HL-60 (cell line): Measurements from ENCODE around the gene UBE2D3.

Experiments
- DNase-seq, 2 experiments: peaks; one replicate each; pipeline ENCODE4 v3.0.0-alpha.2; 2010 to 2020; ENCODE audit warnings: low read depth in 1 of 2, low spot score in 1 of 2
- H3K27ac ChIP-seq: fragments of 250-450 bp; sonication (Bioruptor Pico); replicated peaks from 2 replicates; pipeline ENCODE4 v1.5.1; 2020; ENCODE audit warnings: mild to moderate bottlenecking, moderate library complexity
- H3K27me3 ChIP-seq: fragments of 250-450 bp; sonication (Bioruptor Pico); 2 replicates; pipeline ENCODE4 v1.5.1; 2021; ENCODE audit warnings: mild to moderate bottlenecking, moderate library complexity; ENCODE audit not compliant: insufficient read depth, poor library complexity, severe bottlenecking
- H3K4me3 ChIP-seq: replicated peaks from 2 replicates; pipeline ENCODE4 v1.5.1; 2011; ENCODE audit warnings: mild to moderate bottlenecking, control low read depth, low read length; ENCODE audit not compliant: insufficient read depth
- CTCF ChIP-seq: IDR thresholded peaks from one replicate; pipeline ENCODE4 v1.5.1; 2011; ENCODE audit warnings: low read length, control low read depth, inconsistent platforms; ENCODE audit not compliant: insufficient read depth
- GABPA ChIP-seq: IDR thresholded peaks from 2 replicates; pipeline ENCODE4 v1.6.1; 2012; ENCODE audit warnings: low read depth
- POLR2AphosphoS5 ChIP-seq: IDR thresholded peaks from 2 replicates; pipeline ENCODE4 v1.6.1; 2012; ENCODE audit warnings: low read depth
- SPI1 ChIP-seq: IDR thresholded peaks from 2 replicates; pipeline ENCODE4 v1.6.1; 2012; ENCODE audit warnings: low read depth, mild to moderate bottlenecking, borderline replicate concordance
- TF ChIP-seq, protein P1 (sequence below): IDR thresholded peaks from 2 replicates; pipeline ENCODE4 v1.6.1; 2012; ENCODE audit warnings: low read depth; ENCODE audit not compliant: insufficient replicate concordance

Gene UBE2D3

DNA sequence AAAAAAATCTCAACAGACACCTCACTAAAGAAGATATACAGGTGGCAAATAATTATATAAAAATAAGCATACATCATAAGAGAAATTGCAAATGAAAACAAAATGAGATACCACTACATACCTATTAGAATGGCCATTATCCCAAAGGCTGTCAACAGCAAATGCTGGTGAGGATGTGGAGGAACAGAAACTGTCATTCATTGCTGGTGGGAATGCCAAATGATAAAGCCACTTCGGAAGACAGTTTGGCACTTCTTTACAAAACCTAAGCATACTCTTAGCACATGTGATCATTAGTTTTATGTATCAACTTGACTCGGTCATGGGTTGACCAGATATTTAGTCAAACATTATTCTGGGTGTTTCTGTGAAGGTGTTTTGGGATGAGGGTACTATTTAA lies 53.1 kb downstream of the UBE2D3 start:
- DNase-seq: no peak
- TF ChIP-seq GABPA (no peak), CTCF (no peak), POLR2AphosphoS5 (no peak), SPI1 (no peak)
- TF ChIP-seq, protein P1, sequence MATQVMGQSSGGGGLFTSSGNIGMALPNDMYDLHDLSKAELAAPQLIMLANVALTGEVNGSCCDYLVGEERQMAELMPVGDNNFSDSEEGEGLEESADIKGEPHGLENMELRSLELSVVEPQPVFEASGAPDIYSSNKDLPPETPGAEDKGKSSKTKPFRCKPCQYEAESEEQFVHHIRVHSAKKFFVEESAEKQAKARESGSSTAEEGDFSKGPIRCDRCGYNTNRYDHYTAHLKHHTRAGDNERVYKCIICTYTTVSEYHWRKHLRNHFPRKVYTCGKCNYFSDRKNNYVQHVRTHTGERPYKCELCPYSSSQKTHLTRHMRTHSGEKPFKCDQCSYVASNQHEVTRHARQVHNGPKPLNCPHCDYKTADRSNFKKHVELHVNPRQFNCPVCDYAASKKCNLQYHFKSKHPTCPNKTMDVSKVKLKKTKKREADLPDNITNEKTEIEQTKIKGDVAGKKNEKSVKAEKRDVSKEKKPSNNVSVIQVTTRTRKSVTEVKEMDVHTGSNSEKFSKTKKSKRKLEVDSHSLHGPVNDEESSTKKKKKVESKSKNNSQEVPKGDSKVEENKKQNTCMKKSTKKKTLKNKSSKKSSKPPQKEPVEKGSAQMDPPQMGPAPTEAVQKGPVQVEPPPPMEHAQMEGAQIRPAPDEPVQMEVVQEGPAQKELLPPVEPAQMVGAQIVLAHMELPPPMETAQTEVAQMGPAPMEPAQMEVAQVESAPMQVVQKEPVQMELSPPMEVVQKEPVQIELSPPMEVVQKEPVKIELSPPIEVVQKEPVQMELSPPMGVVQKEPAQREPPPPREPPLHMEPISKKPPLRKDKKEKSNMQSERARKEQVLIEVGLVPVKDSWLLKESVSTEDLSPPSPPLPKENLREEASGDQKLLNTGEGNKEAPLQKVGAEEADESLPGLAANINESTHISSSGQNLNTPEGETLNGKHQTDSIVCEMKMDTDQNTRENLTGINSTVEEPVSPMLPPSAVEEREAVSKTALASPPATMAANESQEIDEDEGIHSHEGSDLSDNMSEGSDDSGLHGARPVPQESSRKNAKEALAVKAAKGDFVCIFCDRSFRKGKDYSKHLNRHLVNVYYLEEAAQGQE: no peak
- Histone ChIP-seq H3K4me3 (no peak overlapping the region), H3K27ac (no peak overlapping the region), H3K27me3 (no peaks in the 10 kb centered on the region)

DNA sequence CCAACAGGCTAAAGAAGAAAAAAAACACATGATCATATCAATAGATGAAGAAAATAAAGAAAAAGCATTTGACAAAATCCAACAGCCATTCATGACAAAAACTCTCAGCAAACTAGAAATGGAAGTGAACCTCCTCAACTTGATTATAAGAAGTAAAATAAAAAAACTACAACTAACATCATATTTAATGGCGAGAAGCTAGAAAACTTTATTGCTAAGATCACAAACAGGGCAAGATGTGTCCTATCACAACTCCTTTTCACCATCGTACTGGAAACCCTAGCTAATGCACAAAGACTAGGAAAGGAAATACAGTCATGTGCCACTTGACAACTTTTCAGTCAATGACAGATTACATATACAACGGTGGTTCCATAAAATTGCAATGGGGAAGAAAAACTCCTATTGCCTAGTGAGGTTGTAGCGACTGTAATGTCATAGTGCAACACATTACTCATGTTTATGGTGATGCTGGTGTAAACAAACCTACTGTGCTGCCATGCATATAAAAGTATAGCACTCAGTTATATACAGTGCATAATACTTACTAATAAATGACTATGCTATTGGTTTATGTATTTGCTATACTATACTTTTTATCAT lies 54.5 kb downstream of the UBE2D3 start:
- Histone ChIP-seq H3K4me3 (no peak overlapping the region), H3K27me3 (no peaks in the 10 kb centered on the region), H3K27ac (no peak overlapping the region)
- no peak for DNase-seq
- TF ChIP-seq POLR2AphosphoS5 (no peak), GABPA (no peak), CTCF (no peak), SPI1 (no peak)
- TF ChIP-seq, protein P1: no peak

DNA sequence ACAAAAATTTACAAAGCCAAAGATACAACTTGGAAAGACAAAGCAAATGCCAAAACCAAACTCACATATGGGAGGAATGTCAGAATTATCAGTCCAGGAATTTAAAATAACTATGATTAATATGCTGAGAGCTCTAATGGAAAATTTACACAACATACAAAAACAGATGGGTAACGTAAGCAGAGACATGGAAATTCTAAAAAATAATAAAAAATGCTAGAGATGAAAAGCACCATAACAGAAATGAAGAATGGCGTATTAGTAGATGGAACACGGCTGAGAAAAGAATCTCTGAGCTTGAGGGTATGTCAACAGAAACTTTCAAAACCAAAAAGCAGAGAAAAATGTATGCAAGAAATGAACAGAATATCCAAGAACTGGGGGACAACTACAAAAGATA lies 62.5 kb downstream of the UBE2D3 start:
- no peak overlapping the region for H3K4me3 ChIP-seq
- no peaks in the 10 kb centered on the region for H3K27me3 ChIP-seq
- TF ChIP-seq, protein P1: no peak
- TF ChIP-seq POLR2AphosphoS5: no peak
- TF ChIP-seq CTCF: no peak
- no peak for TF ChIP-seq SPI1
- TF ChIP-seq GABPA: no peak
- no peak overlapping the region for H3K27ac ChIP-seq
- DNase-seq: no peak
